HepG2 (cell line): ENCODE results near the gene RPS19. TPM values are rescaled to one million over a fixed set of nuclear protein-coding genes. Genes with fewer than 3 reads are reported as not detected.

Experiments
- AHR ChIP-seq: IDR thresholded peaks from 2 replicates; pipeline ENCODE4 v1.6.1; 2018; ENCODE audit warnings: missing genetic modification reagents, missing compliant biosample characterization
- EP300 ChIP-seq, 3 experiments: sonication (generic) in 1 of 3; formaldehyde crosslinking in 1 of 3; IDR thresholded peaks; 2 replicates each; pipeline versions ENCODE4 v1.5.1 to v1.6.1; 2011 to 2020; ENCODE audit warnings: low read depth in 2 of 3, low read length in 2 of 3, borderline replicate concordance in 1 of 3, improper control_type of control experiment in 1 of 3, mild to moderate bottlenecking in 1 of 3, missing genetic modification reagents in 1 of 3, moderate library complexity in 1 of 3
- HMG20B ChIP-seq: conservative IDR thresholded peaks from 2 replicates; pipeline ENCODE4 v1.6.1; 2016; ENCODE audit warnings: missing genetic modification reagents, missing compliant biosample characterization
- HNRNPLL ChIP-seq: fragments of 200-400 bp; formaldehyde crosslinking; IDR thresholded peaks from 2 replicates; pipeline ENCODE4 v1.6.1; 2017; ENCODE audit warnings: mild to moderate bottlenecking, low read depth, low read length; ENCODE audit not compliant: poor library complexity, severe bottlenecking
- NFKBIZ ChIP-seq: IDR thresholded peaks from 2 replicates; pipeline ENCODE4 v1.6.1; 2018; ENCODE audit warnings: missing genetic modification reagents, missing compliant biosample characterization
- PCBP1 ChIP-seq: fragments of 200-400 bp; formaldehyde crosslinking; IDR thresholded peaks from 2 replicates; pipeline ENCODE4 v1.6.1; 2017; ENCODE audit warnings: mild to moderate bottlenecking, low read depth, low read length, borderline replicate concordance
- PLRG1 ChIP-seq: fragments of 450-650 bp; conservative IDR thresholded peaks from 2 replicates; pipeline ENCODE4 v1.6.1; 2016
- SAP130 ChIP-seq: IDR thresholded peaks from 2 replicates; pipeline ENCODE4 v1.6.1; 2016; ENCODE audit warnings: low read depth
- SP1 ChIP-seq, 2 experiments: fragments of 450-650 bp in 1 of 2; sonication (generic) in 1 of 2; formaldehyde crosslinking in 1 of 2; IDR thresholded peaks; 2 replicates each; pipeline versions ENCODE4 v1.4.0 to v1.6.1; 2016 to 2020; ENCODE audit warnings: missing genetic modification reagents in 1 of 2
- ZC3H4 ChIP-seq: sonication (generic); formaldehyde crosslinking; IDR thresholded peaks from 2 replicates; pipeline ENCODE4 v1.4.0; 2020; ENCODE audit warnings: missing genetic modification reagents, borderline replicate concordance
- ZNF143 ChIP-seq: sonication (generic); formaldehyde crosslinking; IDR thresholded peaks from 2 replicates; pipeline ENCODE4 v1.4.0; 2020; ENCODE audit warnings: missing genetic modification reagents
- ZNF230 ChIP-seq: sonication (generic); formaldehyde crosslinking; IDR thresholded peaks from 2 replicates; pipeline ENCODE4 v1.4.0; 2020; ENCODE audit warnings: mild to moderate bottlenecking, missing genetic modification reagents
- ZNF30 ChIP-seq: sonication (generic); formaldehyde crosslinking; IDR thresholded peaks from 2 replicates; pipeline ENCODE4 v1.5.0; 2020; ENCODE audit warnings: mild to moderate bottlenecking, missing genetic modification reagents
- ZNF556 ChIP-seq: sonication (generic); formaldehyde crosslinking; IDR thresholded peaks from 2 replicates; pipeline ENCODE4 v1.4.0; 2020; ENCODE audit warnings: mild to moderate bottlenecking, missing genetic modification reagents, borderline replicate concordance
- ZNF761 ChIP-seq: sonication (generic); formaldehyde crosslinking; conservative IDR thresholded peaks from 2 replicates; pipeline ENCODE4 v1.4.0; 2020; ENCODE audit warnings: mild to moderate bottlenecking, missing genetic modification reagents
- ZNF777 ChIP-seq: sonication (generic); formaldehyde crosslinking; IDR thresholded peaks from 2 replicates; pipeline ENCODE4 v1.4.0; 2020; ENCODE audit warnings: missing genetic modification reagents
- ZNF850 ChIP-seq: sonication (generic); formaldehyde crosslinking; conservative IDR thresholded peaks from 2 replicates; pipeline ENCODE4 v1.9.0; 2021; ENCODE audit warnings: mild to moderate bottlenecking, missing genetic modification reagents
- polyA plus RNA-seq, 8 experiments: library from polyadenylated mRNA; depleted of rRNA in 3 of 8; stranded (reverse) in 7 of 8; unstranded in 1 of 8; fragments of >200 nt; fragmentation: Illumina TruSeq in 4 of 8; extraction: Trizol in 4 of 8; gene quantifications; 2 replicates each; pipeline versions ENCODE4 v1.2.1 to v1.2.3, GENCODE V29; 2011 to 2016; ENCODE audit warnings: low read depth in 4 of 8, missing spikeins in 1 of 8, mixed read lengths in 1 of 8; ENCODE audit not compliant: insufficient read depth in 1 of 8
- total RNA-seq, 5 experiments: library from RNA; depleted of rRNA; stranded (reverse); fragments of >200 nt; fragmentation: Illumina TruSeq; extraction: Trizol; gene quantifications; 2 replicates each; pipeline ENCODE4 v1.2.3, GENCODE V29; 2016; ENCODE audit warnings: low read depth in 1 of 5
- TF ChIP-seq, protein P1 (sequence below): IDR thresholded peaks from 2 replicates; pipeline ENCODE4 v1.4.0; 2020; ENCODE audit warnings: mild to moderate bottlenecking, missing genetic modification reagents
- TF ChIP-seq, protein P2 (sequence below), 2 experiments: sonication (generic) in 1 of 2; formaldehyde crosslinking in 1 of 2; IDR thresholded peaks; 2 replicates each; pipeline versions ENCODE4 v1.4.0 to v1.6.1; 2018 to 2020; ENCODE audit warnings: missing genetic modification reagents in 2 of 2, borderline replicate concordance in 1 of 2, low read depth in 1 of 2, mild to moderate bottlenecking in 1 of 2, missing biosample characterization in 1 of 2
- TF ChIP-seq, protein P3 (sequence below): sonication (generic); formaldehyde crosslinking; IDR thresholded peaks from 2 replicates; pipeline ENCODE4 v1.8.0; 2022; ENCODE audit warnings: missing genetic modification reagents, low read depth, mild to moderate bottlenecking, borderline replicate concordance
- TF ChIP-seq, protein P4 (sequence below): IDR thresholded peaks from 2 replicates; pipeline ENCODE4 v1.6.1; 2016; ENCODE audit warnings: low read depth

Gene RPS19
- total and polyA plus RNA-seq, 2 of the 13 experiments (the other 11 are each of a cell fraction or from before 2014, with no cell fraction given), result 1,983 to 4,758 TPM

DNA sequence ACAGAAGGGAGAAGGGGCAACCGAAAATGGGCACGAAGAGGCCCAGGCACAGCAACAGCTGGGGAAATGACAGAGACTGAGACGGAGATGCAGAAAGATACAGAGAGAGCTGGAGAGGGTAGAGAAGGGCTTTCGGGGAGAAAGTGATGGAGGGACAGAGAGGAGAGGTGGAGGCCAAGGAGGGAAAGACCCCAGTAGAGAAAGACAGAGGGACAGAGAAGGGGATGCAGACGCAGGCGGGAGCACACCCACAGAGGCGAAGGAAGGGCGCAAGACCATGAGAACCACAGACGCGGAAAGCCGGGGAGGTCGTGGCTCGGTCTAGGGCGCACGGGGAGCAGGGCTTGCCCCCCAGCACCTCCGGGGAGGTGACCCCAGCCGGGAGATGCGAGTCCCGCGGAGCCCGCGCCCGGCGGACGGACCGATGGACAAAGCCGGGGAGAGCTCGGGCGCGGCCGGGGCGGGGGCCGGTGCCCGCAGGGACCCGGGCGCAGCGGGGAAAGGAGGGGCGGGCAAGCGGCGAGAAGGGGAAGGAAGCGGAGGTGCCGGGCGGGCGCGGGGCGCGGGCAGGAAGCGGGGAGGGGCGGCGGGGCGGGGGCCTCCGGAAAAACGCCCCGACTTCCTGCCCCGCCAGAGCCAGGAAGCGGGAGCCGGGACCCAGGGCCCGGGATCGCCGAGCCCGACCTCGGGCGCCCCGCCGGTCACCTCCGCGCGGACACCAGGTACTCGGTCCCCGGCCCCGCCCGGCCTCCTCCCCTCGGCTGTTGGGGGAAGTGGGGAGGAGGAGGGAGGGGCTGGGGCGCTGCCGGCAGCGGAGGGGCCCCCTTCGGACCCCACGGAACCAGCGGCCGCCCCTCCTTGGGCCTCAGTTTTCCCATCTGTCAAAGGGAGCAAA, 22.8 kb downstream of the RPS19 start, which contains the start of gene ARHGEF1 (continued):
- TF ChIP-seq, protein P1, sequence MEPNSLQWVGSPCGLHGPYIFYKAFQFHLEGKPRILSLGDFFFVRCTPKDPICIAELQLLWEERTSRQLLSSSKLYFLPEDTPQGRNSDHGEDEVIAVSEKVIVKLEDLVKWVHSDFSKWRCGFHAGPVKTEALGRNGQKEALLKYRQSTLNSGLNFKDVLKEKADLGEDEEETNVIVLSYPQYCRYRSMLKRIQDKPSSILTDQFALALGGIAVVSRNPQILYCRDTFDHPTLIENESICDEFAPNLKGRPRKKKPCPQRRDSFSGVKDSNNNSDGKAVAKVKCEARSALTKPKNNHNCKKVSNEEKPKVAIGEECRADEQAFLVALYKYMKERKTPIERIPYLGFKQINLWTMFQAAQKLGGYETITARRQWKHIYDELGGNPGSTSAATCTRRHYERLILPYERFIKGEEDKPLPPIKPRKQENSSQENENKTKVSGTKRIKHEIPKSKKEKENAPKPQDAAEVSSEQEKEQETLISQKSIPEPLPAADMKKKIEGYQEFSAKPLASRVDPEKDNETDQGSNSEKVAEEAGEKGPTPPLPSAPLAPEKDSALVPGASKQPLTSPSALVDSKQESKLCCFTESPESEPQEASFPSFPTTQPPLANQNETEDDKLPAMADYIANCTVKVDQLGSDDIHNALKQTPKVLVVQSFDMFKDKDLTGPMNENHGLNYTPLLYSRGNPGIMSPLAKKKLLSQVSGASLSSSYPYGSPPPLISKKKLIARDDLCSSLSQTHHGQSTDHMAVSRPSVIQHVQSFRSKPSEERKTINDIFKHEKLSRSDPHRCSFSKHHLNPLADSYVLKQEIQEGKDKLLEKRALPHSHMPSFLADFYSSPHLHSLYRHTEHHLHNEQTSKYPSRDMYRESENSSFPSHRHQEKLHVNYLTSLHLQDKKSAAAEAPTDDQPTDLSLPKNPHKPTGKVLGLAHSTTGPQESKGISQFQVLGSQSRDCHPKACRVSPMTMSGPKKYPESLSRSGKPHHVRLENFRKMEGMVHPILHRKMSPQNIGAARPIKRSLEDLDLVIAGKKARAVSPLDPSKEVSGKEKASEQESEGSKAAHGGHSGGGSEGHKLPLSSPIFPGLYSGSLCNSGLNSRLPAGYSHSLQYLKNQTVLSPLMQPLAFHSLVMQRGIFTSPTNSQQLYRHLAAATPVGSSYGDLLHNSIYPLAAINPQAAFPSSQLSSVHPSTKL (CRISPR knock-in tag), result no peak
- TF ChIP-seq HMG20B (CRISPR knock-in tag), result no peak
- TF ChIP-seq, protein P2, sequence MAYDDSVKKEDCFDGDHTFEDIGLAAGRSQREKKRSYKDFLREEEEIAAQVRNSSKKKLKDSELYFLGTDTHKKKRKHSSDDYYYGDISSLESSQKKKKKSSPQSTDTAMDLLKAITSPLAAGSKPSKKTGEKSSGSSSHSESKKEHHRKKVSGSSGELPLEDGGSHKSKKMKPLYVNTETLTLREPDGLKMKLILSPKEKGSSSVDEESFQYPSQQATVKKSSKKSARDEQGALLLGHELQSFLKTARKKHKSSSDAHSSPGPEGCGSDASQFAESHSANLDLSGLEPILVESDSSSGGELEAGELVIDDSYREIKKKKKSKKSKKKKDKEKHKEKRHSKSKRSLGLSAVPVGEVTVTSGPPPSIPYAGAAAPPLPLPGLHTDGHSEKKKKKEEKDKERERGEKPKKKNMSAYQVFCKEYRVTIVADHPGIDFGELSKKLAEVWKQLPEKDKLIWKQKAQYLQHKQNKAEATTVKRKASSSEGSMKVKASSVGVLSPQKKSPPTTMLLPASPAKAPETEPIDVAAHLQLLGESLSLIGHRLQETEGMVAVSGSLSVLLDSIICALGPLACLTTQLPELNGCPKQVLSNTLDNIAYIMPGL (CRISPR knock-in tag; IDR thresholded peaks at IDR 0.05; ENCODE audit: borderline replicate concordance in 1 of 2, low read depth in 1 of 2), result no peak
- TF ChIP-seq NFKBIZ (CRISPR knock-in tag), result no peak
- TF ChIP-seq ZNF30 (CRISPR knock-in tag), result no peak
- no peak for TF ChIP-seq ZNF777 (CRISPR knock-in tag)
- 0 out of 2 replicates have a peak, but pooled peaks have one; percentile 35 for TF ChIP-seq AHR (CRISPR knock-in tag)
- no peak for TF ChIP-seq SP1 (IDR thresholded peaks at IDR 0.05)
- no peak for TF ChIP-seq SP1 (CRISPR knock-in tag; IDR thresholded peaks at IDR 0.05)
- TF ChIP-seq SAP130 (CRISPR knock-in tag), result peak; percentile 49
- TF ChIP-seq HNRNPLL, result no peak
- no peak for TF ChIP-seq ZNF143
- 0 out of 2 replicates have a peak, but pooled peaks have one; percentile 74 for TF ChIP-seq PCBP1
- TF ChIP-seq ZNF850, result no peak
- TF ChIP-seq PLRG1, result no peak
- TF ChIP-seq, protein P3, sequence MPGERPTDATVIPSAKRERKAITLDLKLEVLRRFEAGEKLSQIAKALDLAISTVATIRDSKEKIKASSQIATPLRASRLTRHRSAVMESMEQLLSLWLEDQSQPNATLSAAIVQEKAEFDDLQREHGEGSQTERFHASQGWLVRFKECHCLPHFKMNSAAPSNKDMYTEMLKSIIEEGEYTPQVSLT, result no peak
- TF ChIP-seq ZNF556 (CRISPR knock-in tag), result no peak
- 0 out of 2 replicates have a peak, but pooled peaks have one; percentile 31 for TF ChIP-seq ZNF230
- no peak for TF ChIP-seq EP300 (IDR thresholded peaks at IDR 0.05; ENCODE audit: low read depth in 2 of 2, low read length in 2 of 2)
- no peak for TF ChIP-seq EP300 (CRISPR knock-in tag; IDR thresholded peaks at IDR 0.05; ENCODE audit: borderline replicate concordance)
- TF ChIP-seq, protein P4, sequence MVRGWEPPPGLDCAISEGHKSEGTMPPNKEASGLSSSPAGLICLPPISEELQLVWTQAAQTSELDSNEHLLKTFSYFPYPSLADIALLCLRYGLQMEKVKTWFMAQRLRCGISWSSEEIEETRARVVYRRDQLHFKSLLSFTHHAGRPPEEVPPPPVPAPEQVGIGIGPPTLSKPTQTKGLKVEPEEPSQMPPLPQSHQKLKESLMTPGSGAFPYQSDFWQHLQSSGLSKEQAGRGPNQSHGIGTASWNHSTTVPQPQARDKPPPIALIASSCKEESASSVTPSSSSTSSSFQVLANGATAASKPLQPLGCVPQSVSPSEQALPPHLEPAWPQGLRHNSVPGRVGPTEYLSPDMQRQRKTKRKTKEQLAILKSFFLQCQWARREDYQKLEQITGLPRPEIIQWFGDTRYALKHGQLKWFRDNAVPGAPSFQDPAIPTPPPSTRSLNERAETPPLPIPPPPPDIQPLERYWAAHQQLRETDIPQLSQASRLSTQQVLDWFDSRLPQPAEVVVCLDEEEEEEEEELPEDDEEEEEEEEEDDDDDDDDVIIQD (CRISPR knock-in tag), result no peak
- TF ChIP-seq ZNF761 (CRISPR knock-in tag), result no peak
- TF ChIP-seq ZC3H4, result no peak
